ENCODE results near the gene TRIM8. TPM values are rescaled to one million over a fixed set of nuclear protein-coding genes. Genes with fewer than 3 reads are reported as not detected.

The TRIM8 gene
- total and polyA plus RNA-seq, 2 of the 4 experiments (the other 2 are of a cell fraction): 25.5 to 126 TPM

- peaks cover 17 to 51% of the 10 kb centered on the region in 2 experiments for H3K79me1 ChIP-seq (ENCODE audit: low read depth in 1 of 2, low read length in 2 of 2)
- H3K23ac ChIP-seq (ENCODE audit: low read depth, low read length): peak overlapping the region; percentile 98
- no peaks in the 10 kb centered on the region for H3K27me3 ChIP-seq (ENCODE audit: control insufficient read depth, insufficient read depth, low read length)
- peak overlapping the region; percentile 67 for H3K56ac ChIP-seq (ENCODE audit: extremely low read depth, insufficient read depth, low read length)
- no TSS peak for BruUV-seq (replicated peaks)
- H2BK5ac ChIP-seq (ENCODE audit: low read depth, low read length, poor library complexity, severe bottlenecking): peak overlapping the region; percentile 100
- H3K4ac ChIP-seq (ENCODE audit: low read depth, low read length): peak overlapping the region; percentile 98
- H3K14ac ChIP-seq (replicated peaks; ENCODE audit: low read depth, low read length): peak overlapping the region; percentile 97
- ChIA-PET POLR2A (ENCODE audit: unreplicated experiment) (no interaction called here), CTCF (interaction anchor here (0.8 kb wide), 1 partner anchor 45 kb away, joined by 3 read pairs; no protein-coding TSS in a partner anchor)
- DNase-seq (no peak), ATAC-seq (ENCODE audit: low read depth) (no peak)
- H2BK120ac ChIP-seq (ENCODE audit: low read depth, low read length): peak overlapping the region; percentile 99
- H3K4me1 ChIP-seq (ENCODE audit: control insufficient read depth, insufficient read depth, low read length): peaks cover 58% of the 10 kb centered on the region
- H2BK15ac ChIP-seq (ENCODE audit: low read depth, low read length): peak overlapping the region; percentile 98; the same call in 2 of the 3 replicates
- H3K9ac ChIP-seq (ENCODE audit: low read depth, low read length): peak overlapping the region; percentile 55
- H2AK5ac ChIP-seq (ENCODE audit: low read depth, low read length): peak overlapping the region; percentile 99
- no peak overlapping the region for H3K4me3 ChIP-seq (ENCODE audit: insufficient read depth, low read depth, low read length)
- peaks cover 47% of the 10 kb centered on the region for H3K9me1 ChIP-seq (ENCODE audit: insufficient read depth, low read length)
- peak overlapping the region; percentile 96 for H3K27ac ChIP-seq (ENCODE audit: insufficient read depth, low read length)
- no peak for TF ChIP-seq CTCF (conservative IDR thresholded peaks at IDR 0.05; ENCODE audit: low read depth, low read length)
- TF ChIP-seq MAFK (IDR thresholded peaks at IDR 0.05; ENCODE audit: low read depth, low read length): no peak
- no peak for TF ChIP-seq USF2 (IDR thresholded peaks at IDR 0.05; ENCODE audit: low read depth, low read length)
- no peak for TF ChIP-seq RAD21 (IDR thresholded peaks at IDR 0.05; ENCODE audit: low read length)
- no peak for TF ChIP-seq NFE2L2 (IDR thresholded peaks at IDR 0.05; ENCODE audit: low read depth, low read length)
- no peak for TF ChIP-seq SMC3 (IDR thresholded peaks at IDR 0.05; ENCODE audit: low read depth, low read length)
- no peak for TF ChIP-seq RFX5 (IDR thresholded peaks at IDR 0.05; ENCODE audit: low read depth, low read length)
- TF ChIP-seq BHLHE40 (IDR thresholded peaks at IDR 0.05; ENCODE audit: low read depth, low read length): no peak
- no peak for TF ChIP-seq CHD1 (IDR thresholded peaks at IDR 0.05; ENCODE audit: low read depth, low read length)
- TF ChIP-seq ELK1 (IDR thresholded peaks at IDR 0.05; ENCODE audit: borderline replicate concordance, low read depth, low read length): no peak
- no peak for TF ChIP-seq POLR2A (IDR thresholded peaks at IDR 0.05; ENCODE audit: low read depth, low read length)
- TF ChIP-seq RCOR1 (IDR thresholded peaks at IDR 0.05; ENCODE audit: insufficient replicate concordance, low read length): no peak
- H2AK9ac ChIP-seq (replicated peaks; ENCODE audit: low read depth, low read length, poor library complexity): peak overlapping the region; percentile 98
- in situ Hi-C loops (cut with MboI; ENCODE audit: low sequenced_read_pairs) (no loop called here), dilution Hi-C loops (cut with HindIII; ENCODE audit: low sequenced_read_pairs, unreplicated experiment) (no loop called here), intact Hi-C loops (cut with micrococcal nuclease) (no loop called here)
- peaks cover 2% of the 10 kb centered on the region; the same call in 1 of the 2 replicates for H3K36me3 ChIP-seq (ENCODE audit: control insufficient read depth, insufficient read depth, low read length)
- peak overlapping the region; percentile 74 to 90 for H4K8ac ChIP-seq (ENCODE audit: low read depth in 2 of 2, low read length in 2 of 2)
- H3K9me3 ChIP-seq (ENCODE audit: control insufficient read depth, insufficient read depth, low read length): no peaks in the 10 kb centered on the region
- peak overlapping the region; percentile 27 for H3K4me2 ChIP-seq (ENCODE audit: low read depth, low read length)
- H4K20me1 ChIP-seq (ENCODE audit: insufficient read depth, low read length): no peaks in the 10 kb centered on the region
- peak overlapping the region; percentile 88 for H2BK20ac ChIP-seq (ENCODE audit: low read depth, low read length)
- H4K91ac ChIP-seq (ENCODE audit: insufficient read depth, low read depth, low read length): peak overlapping the region; percentile 96
- H3K18ac ChIP-seq (ENCODE audit: low read depth, low read length): peak overlapping the region; percentile 82
- peak overlapping the region; percentile 89 for H4K5ac ChIP-seq (ENCODE audit: low read depth, low read length)
- no CpG with 5 or more reads among the region's 5 CpGs for WGBS, 2 experiments (ENCODE audit: extremely low coverage in 2 of 2, insufficient read length in 1 of 2)
- peak overlapping the region; percentile 78 for H2AFZ ChIP-seq (replicated peaks; ENCODE audit: low read length, poor library complexity)
These were observed 10.4 kb upstream of the TRIM8 start for GRCh38 chr10:102633848-102634247.
